H9 (cell line): ENCODE measurements around the gene PTPRC. TPM values are rescaled to one million over a fixed set of nuclear protein-coding genes. Genes with fewer than 3 reads are reported as not detected.

Experiments
- DNase-seq: peaks from one replicate; pipeline ENCODE4 v3.0.0-alpha.2; 2017
- H2AFZ ChIP-seq: one replicate; pipeline ENCODE4 v1.6.1; 2013; ENCODE audit warnings: mild to moderate bottlenecking, low read length, control low read depth, moderate library complexity
- H2AK5ac ChIP-seq: 2 replicates; pipeline ENCODE4 v1.6.1; 2013; ENCODE audit warnings: low read length, control low read depth, mixed read lengths; ENCODE audit not compliant: insufficient read length
- H2BK120ac ChIP-seq: one replicate; pipeline ENCODE4 v1.6.1; 2013; ENCODE audit warnings: low read depth, mild to moderate bottlenecking, low read length, control low read depth, inconsistent platforms; ENCODE audit not compliant: poor library complexity, severe bottlenecking
- H2BK12ac ChIP-seq: 2 replicates; pipeline ENCODE4 v1.6.1; 2013; ENCODE audit warnings: low read length, control low read depth, mixed read lengths, low read depth; ENCODE audit not compliant: insufficient read length
- H2BK15ac ChIP-seq: 2 replicates; pipeline ENCODE4 v1.6.1; 2013; ENCODE audit warnings: low read depth, low read length, control low read depth
- H2BK20ac ChIP-seq: one replicate; pipeline ENCODE4 v1.6.1; 2013; ENCODE audit warnings: low read depth, mild to moderate bottlenecking, low read length, control low read depth, inconsistent platforms; ENCODE audit not compliant: poor library complexity, severe bottlenecking
- H2BK5ac ChIP-seq: 2 replicates; pipeline ENCODE4 v1.6.1; 2013; ENCODE audit warnings: low read length, control low read depth, mixed read lengths; ENCODE audit not compliant: insufficient read length
- H3K14ac ChIP-seq: 2 replicates; pipeline ENCODE4 v1.6.1; 2013; ENCODE audit warnings: low read length, control low read depth; ENCODE audit not compliant: insufficient read depth
- H3K18ac ChIP-seq: 2 replicates; pipeline ENCODE4 v1.6.1; 2013; ENCODE audit warnings: low read depth, mild to moderate bottlenecking, mixed read lengths, low read length, control low read depth; ENCODE audit not compliant: insufficient read length
- H3K23ac ChIP-seq: 2 replicates; pipeline ENCODE4 v1.6.1; 2013; ENCODE audit warnings: low read length, control low read depth, mixed read lengths, low read depth; ENCODE audit not compliant: insufficient read length
- H3K23me2 ChIP-seq: 2 replicates; pipeline ENCODE4 v1.6.1; 2013; ENCODE audit warnings: low read depth, mild to moderate bottlenecking, mixed read lengths, low read length, control low read depth; ENCODE audit not compliant: insufficient read length, poor library complexity, severe bottlenecking
- H3K27ac ChIP-seq: 2 replicates; pipeline ENCODE4 v1.5.1; 2013; ENCODE audit warnings: low read length, control low read depth, mixed read lengths, low read depth; ENCODE audit not compliant: insufficient read length
- H3K27me3 ChIP-seq: 2 replicates; pipeline ENCODE4 v1.6.1; 2013; ENCODE audit warnings: low read length, control low read depth, inconsistent platforms; ENCODE audit not compliant: insufficient read depth
- H3K4ac ChIP-seq: 2 replicates; pipeline ENCODE4 v1.6.1; 2013; ENCODE audit warnings: low read depth, mild to moderate bottlenecking, control low read depth, inconsistent platforms, low read length, moderate library complexity
- H3K4me1 ChIP-seq: 2 replicates; pipeline ENCODE4 v1.6.1; 2013; ENCODE audit warnings: low read length, control low read depth, inconsistent platforms; ENCODE audit not compliant: insufficient read depth
- H3K4me2 ChIP-seq: 2 replicates; pipeline ENCODE4 v1.6.1; 2013; ENCODE audit warnings: low read length, control low read depth, mixed read lengths; ENCODE audit not compliant: insufficient read length, insufficient read depth
- H3K56ac ChIP-seq: 2 replicates; pipeline ENCODE4 v1.6.1; 2013; ENCODE audit warnings: low read depth, mild to moderate bottlenecking, mixed read lengths, low read length, control low read depth; ENCODE audit not compliant: insufficient read length
- H3K79me1 ChIP-seq: 2 replicates; pipeline ENCODE4 v1.6.1; 2013; ENCODE audit warnings: low read depth, mild to moderate bottlenecking, moderate library complexity, low read length, control low read depth, inconsistent platforms; ENCODE audit not compliant: insufficient read depth, poor library complexity, severe bottlenecking
- H3K79me2 ChIP-seq: 2 replicates; pipeline ENCODE4 v1.6.1; 2013; ENCODE audit warnings: low read length, control low read depth, inconsistent platforms; ENCODE audit not compliant: insufficient read depth
- H3K9ac ChIP-seq: 2 replicates; pipeline ENCODE4 v1.6.1; 2013; ENCODE audit warnings: low read length, control low read depth, mixed read lengths; ENCODE audit not compliant: insufficient read length; ENCODE audit errors: extremely low read depth
- H3K9me3 ChIP-seq: one replicate; pipeline ENCODE4 v1.6.1; 2013; ENCODE audit warnings: low read depth, low read length, inconsistent platforms; ENCODE audit not compliant: control insufficient read depth
- H3T11ph ChIP-seq: one replicate; pipeline ENCODE4 v1.6.1; 2013; ENCODE audit warnings: mild to moderate bottlenecking, low read length, control low read depth, inconsistent platforms
- H4K20me1 ChIP-seq: one replicate; pipeline ENCODE4 v1.6.1; 2013; ENCODE audit not compliant: control insufficient read depth, insufficient read length, insufficient read depth
- H4K5ac ChIP-seq: 2 replicates; pipeline ENCODE4 v1.6.1; 2013; ENCODE audit warnings: low read depth, mild to moderate bottlenecking, mixed read lengths, low read length, control low read depth; ENCODE audit not compliant: insufficient read length
- H4K8ac ChIP-seq: replicated peaks from 2 replicates; pipeline ENCODE4 v1.6.1; 2013; ENCODE audit warnings: low read length, control low read depth, mixed read lengths, low read depth; ENCODE audit not compliant: insufficient read length
- H4K91ac ChIP-seq: 2 replicates; pipeline ENCODE4 v1.6.1; 2013; ENCODE audit warnings: low read depth, mild to moderate bottlenecking, moderate library complexity, mixed read lengths, low read length, control low read depth; ENCODE audit not compliant: insufficient read length
- H3K27ac Mint-ChIP-seq, 3 experiments: 2 replicates in 2 of 3; 3 replicates in 1 of 3; pipeline ENCODE4 v1.8.0; 2020 to 2021; ENCODE audit warnings: mixed read lengths in 3 of 3, mild to moderate bottlenecking in 1 of 3, moderate library complexity in 1 of 3
- H3K27me3 Mint-ChIP-seq: 2 replicates; pipeline ENCODE4 v1.8.0; 2021; ENCODE audit warnings: low read depth, mild to moderate bottlenecking, moderate library complexity, mixed read lengths
- H3K36me3 Mint-ChIP-seq, 3 experiments: 2 replicates in 2 of 3; 3 replicates in 1 of 3; pipeline ENCODE4 v1.8.0; 2020 to 2021; ENCODE audit warnings: low read depth in 3 of 3, mixed read lengths in 3 of 3; ENCODE audit not compliant: insufficient read depth in 1 of 3
- H3K4me1 Mint-ChIP-seq, 2 experiments: 2 replicates each; pipeline ENCODE4 v1.8.0; 2020; ENCODE audit warnings: mixed read lengths in 2 of 2
- H3K4me3 Mint-ChIP-seq, 2 experiments: 2 replicates in 1 of 2; 3 replicates in 1 of 2; pipeline ENCODE4 v1.8.0; 2020 to 2021; ENCODE audit warnings: mild to moderate bottlenecking in 2 of 2, mixed read lengths in 2 of 2, moderate library complexity in 1 of 2
- H3K9me3 Mint-ChIP-seq, 2 experiments: 2 replicates in 1 of 2; 3 replicates in 1 of 2; pipeline ENCODE4 v1.8.0; 2020; ENCODE audit warnings: mild to moderate bottlenecking in 2 of 2, mixed read lengths in 2 of 2, moderate library complexity in 1 of 2
- CTCF ChIP-seq: fragments of 200-600 bp; sonication (generic); conservative IDR thresholded peaks from 3 replicates; pipeline ENCODE4 v1.8.0; 2021; ENCODE audit warnings: antibody characterized with exemption, mild to moderate bottlenecking
- WGBS: extraction: QIAGEN DNeasy Blood & Tissue Kit; methylation state at CpG from one replicate; pipeline ENCODE4 v1.1.7; 2013; ENCODE audit warnings: missing lambda C conversion rate, low lambda C conversion rate, mixed read lengths; ENCODE audit not compliant: insufficient read length; ENCODE audit errors: extremely low coverage; 5-methylcytosine and 5-hydroxymethylcytosine counted together
- total RNA-seq: library from RNA; stranded (reverse); gene quantifications from 2 replicates; pipeline ENCODE4 v1.2.1, GENCODE V29; 2021

The PTPRC gene
- total RNA-seq, 1 experiment from 2014 or later: not detected

GRCh38 chr1:198640174-198640573 is 1.3 kb downstream of the PTPRC start:
- Histone ChIP-seq H3K4ac (no peak overlapping the region), H4K91ac (no peak overlapping the region), H3K4me2 (no peak overlapping the region), H3K56ac (no peak overlapping the region), H2BK15ac (no peak overlapping the region), H3K23ac (no peak overlapping the region), H2BK120ac (no peak overlapping the region), H2BK5ac (no peak overlapping the region), H3K23me2 (no peaks in the 10 kb centered on the region), H2BK20ac (no peak overlapping the region), H3T11ph (no peak overlapping the region), H3K4me1 (no peaks in the 10 kb centered on the region; the same call in 1 of the 2 replicates), H3K79me1 (no peaks in the 10 kb centered on the region), H3K14ac (no peak overlapping the region), H3K9ac (no peak overlapping the region), H3K18ac (no peak overlapping the region), H3K9me3 (no peaks in the 10 kb centered on the region), H4K5ac (no peak overlapping the region), H3K27ac (no peak overlapping the region), H4K20me1 (no peaks in the 10 kb centered on the region), H2BK12ac (no peak overlapping the region), H2AK5ac (no peak overlapping the region), H4K8ac (no peak overlapping the region), H3K79me2 (no peaks in the 10 kb centered on the region), H3K27me3 (no peaks in the 10 kb centered on the region), H2AFZ (no peak overlapping the region)
- no peak for DNase-seq
- H3K4me3 Mint-ChIP-seq: no peak overlapping the region
- H3K36me3 Mint-ChIP-seq: no peaks in the 10 kb centered on the region
- no peaks in the 10 kb centered on the region for H3K9me3 Mint-ChIP-seq
- H3K27ac Mint-ChIP-seq: no peak overlapping the region
- TF ChIP-seq CTCF: no peak
- H3K27me3 Mint-ChIP-seq: no peaks in the 10 kb centered on the region
- no CpG with 5 or more reads among the region's 2 CpGs for WGBS
- H3K4me1 Mint-ChIP-seq: peaks cover 0 to 4% of the 10 kb centered on the region in 2 experiments; a peak in 3 of 4 replicates
